GM21529 (cell line): ENCODE measurements around the gene ANXA6.

ENCODE experiments used
- ATAC-seq: cut with Tn5 transposase; IDR thresholded peaks from one replicate; pipeline ENCODE4 v1.9.1; 2021; ENCODE audit not compliant: unreplicated experiment

ANXA6 gene

GRCh38 chr5:151084363-151084762 lies 73.2 kb downstream of the ANXA6 start:
- no peak for ATAC-seq

- ATAC-seq = peak; percentile 7
Measured at GRCh38 chr5:151083081-151083676, 74.4 kb downstream of the ANXA6 start.

GRCh38 chr5:151082282-151082902 lies 75.2 kb downstream of the ANXA6 start:
- ATAC-seq = no peak

GRCh38 chr5:151081431-151082281 lies 75.9 kb downstream of the ANXA6 start:
- no peak for ATAC-seq

- ATAC-seq = peak; percentile 61
Measured at GRCh38 chr5:151080613-151081430, 76.8 kb downstream of the ANXA6 start, which contains the start of gene TNIP1. TSS of gene TNIP1 (minus strand) at chr5:151081034. CDS start at chr5:151065095, 15,939 bp downstream.

- no peak for ATAC-seq
Measured at GRCh38 chr5:151079838-151080612, 77.6 kb downstream of the ANXA6 start.

- peak; percentile 51 for ATAC-seq
Measured at GRCh38 chr5:151078490-151079262, 78.9 kb downstream of the ANXA6 start.

- ATAC-seq = no peak
Measured at GRCh38 chr5:151077967-151078366, 79.6 kb downstream of the ANXA6 start.

- no peak for ATAC-seq
Measured at GRCh38 chr5:151077419-151077818, 80.2 kb downstream of the ANXA6 start.

GRCh38 chr5:151076616-151077015 lies 81.0 kb downstream of the ANXA6 start:
- no peak for ATAC-seq

- no peak for ATAC-seq
Measured at GRCh38 chr5:151075698-151076331, 81.8 kb downstream of the ANXA6 start.

- ATAC-seq = no peak
Measured at GRCh38 chr5:151074557-151074956, 83.0 kb downstream of the ANXA6 start.

- no peak for ATAC-seq
Measured at GRCh38 chr5:151073280-151073679, 84.3 kb downstream of the ANXA6 start.

GRCh38 chr5:151072630-151073025 lies 85.0 kb downstream of the ANXA6 start:
- ATAC-seq = no peak

GRCh38 chr5:151071848-151072629 lies 85.5 kb downstream of the ANXA6 start:
- no peak for ATAC-seq

- no peak for ATAC-seq
Measured at GRCh38 chr5:151071021-151071420, 86.6 kb downstream of the ANXA6 start.

- no peak for ATAC-seq
Measured at GRCh38 chr5:151070449-151070848, 87.1 kb downstream of the ANXA6 start.
